NCI-H2107 treated with DMSO at 0.1 percent for 48 hours (cell line): ENCODE data around the gene GLDC.
A peak's percentile ranks its signal among the peaks of the same experiment; 100 is the strongest.
"Not testable (repeated sequence)": the region's sequence is repeated elsewhere in the genome, so short reads cannot be mapped to it uniquely, and the experiment has no call there.

Experiments
- DNase-seq: peaks from one replicate; lab custom pipeline; 2025; ENCODE audit not compliant: unreplicated experiment; lab: John Stamatoyannopoulos, UW

Gene GLDC

GRCh38 chr9:6575324-6576034 is 70.0 kb downstream of the GLDC start:
- no peak for DNase-seq

DNA sequence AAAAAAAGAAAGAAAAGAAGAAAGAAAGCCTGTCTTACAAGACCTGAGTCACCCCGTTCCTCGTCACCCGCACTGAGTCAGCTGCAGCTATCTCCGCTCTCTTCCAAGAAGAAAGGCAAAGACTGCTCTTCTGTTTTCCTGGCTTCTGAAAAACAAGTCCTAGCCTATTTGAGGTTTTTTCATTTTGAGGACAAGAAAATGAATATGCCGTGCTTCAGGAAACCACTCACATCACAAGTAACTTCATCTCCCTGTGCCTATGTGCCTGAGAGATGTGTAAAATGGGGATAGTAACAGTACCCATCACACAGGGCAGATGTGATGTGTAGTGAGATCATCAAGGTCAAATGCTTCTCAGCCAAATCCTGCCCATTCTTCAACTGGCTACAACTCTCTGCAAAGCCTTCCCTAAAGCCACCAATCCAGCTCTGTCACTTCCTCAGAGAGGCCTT is 78.4 kb downstream of the GLDC start:
- no peak for DNase-seq

- DNase-seq, result no peak
Measured at GRCh38 chr9:6566409-6567139, 79.0 kb downstream of the GLDC start.

DNA sequence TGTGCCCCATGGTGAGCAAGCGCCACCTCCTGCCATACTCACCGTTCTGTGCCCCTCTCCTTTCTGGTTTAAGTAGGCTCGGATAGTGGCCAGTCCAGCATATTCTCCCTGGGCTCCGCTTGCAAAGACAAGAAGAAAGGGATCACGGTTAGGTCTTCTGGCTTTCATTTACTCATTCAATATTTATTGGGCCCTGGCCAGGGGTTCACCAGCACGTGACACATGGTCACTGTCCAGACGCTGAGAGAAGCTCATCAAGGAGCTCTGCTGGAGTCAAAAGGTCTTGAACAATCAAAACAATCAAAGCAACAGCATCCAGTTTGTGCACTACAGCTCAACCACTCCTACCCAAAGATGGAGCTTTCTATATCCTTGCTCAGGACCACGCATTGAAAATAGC is 80.2 kb downstream of the GLDC start:
- no peak for DNase-seq

GRCh38 chr9:6564868-6565267 is 80.7 kb downstream of the GLDC start:
- no peak for DNase-seq

- DNase-seq, result no peak
Measured at GRCh38 chr9:6564360-6564759, 81.2 kb downstream of the GLDC start.

DNA sequence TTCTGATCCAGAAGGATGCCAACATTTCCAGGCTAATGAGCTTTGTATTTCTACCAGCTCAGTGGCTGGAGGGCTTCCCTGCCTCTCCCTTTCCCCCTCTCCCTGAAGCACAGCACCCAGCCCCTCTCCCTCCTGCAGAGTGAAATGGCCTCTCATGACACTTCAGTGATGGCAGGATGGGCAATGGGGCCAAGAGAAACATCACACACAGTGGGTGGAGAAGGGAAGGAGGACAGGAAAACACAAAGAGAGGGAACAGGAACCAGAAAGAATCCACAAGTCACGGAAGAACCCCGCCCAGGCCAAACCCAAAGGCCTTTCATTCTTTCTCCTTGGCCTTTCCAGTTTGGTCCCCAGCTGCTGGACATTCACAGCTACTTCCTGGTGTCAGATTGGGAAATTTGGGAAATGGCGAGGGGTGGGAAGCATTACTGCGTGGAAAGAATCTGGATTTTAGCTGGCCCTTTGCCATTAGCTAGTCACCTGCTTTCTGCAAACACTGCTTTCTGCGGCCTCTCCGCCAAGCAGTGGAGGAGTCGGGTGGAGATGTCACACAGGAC is 82.6 kb downstream of the GLDC start:
- no peak for DNase-seq

DNA sequence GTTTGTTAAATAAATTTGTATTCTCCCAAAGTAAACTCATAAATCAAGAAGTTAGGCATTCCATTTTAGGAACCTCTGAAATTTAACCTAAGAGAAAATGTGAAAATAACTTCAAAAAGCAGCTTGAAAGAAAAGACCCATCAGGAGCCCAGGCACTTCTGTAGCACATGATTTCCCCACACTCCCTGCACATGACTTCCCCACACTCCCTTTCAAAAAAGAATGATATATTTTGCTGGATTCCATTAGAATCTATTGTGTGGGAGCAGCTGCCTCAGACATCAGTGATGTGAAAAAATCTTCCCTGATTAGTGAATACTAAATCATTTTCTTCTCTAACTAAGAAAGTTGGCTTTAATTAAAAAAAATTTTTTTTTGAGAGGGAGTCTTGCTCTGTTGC is 83.3 kb downstream of the GLDC start:
- no peak for DNase-seq

- no peak for DNase-seq
Measured at GRCh38 chr9:6557883-6558616, 87.5 kb downstream of the GLDC start.

GRCh38 chr9:6553866-6554265 is 91.7 kb downstream of the GLDC start:
- DNase-seq, result no peak

- DNase-seq, result no peak
Measured at GRCh38 chr9:6552498-6553121, 92.9 kb downstream of the GLDC start.

DNA sequence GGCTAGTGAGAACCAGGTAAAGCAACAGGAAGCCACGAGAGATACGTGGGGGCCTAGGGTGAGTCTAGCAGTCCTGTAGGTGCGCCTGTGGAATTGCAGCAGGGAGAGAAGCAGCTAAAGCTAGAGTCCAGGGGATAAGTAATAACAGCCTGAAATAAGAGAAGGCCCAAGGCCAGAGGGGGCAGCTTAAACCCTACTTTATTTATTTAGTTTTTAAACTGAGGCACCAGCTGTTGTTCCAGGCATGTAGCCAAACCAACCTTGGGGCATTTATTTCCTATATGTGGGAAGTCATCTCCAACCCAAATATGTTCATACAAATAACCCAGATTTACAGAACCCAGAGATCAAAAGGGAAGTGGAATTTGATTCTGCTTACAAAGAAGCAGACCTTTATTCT is 93.5 kb downstream of the GLDC start:
- DNase-seq, result peak; percentile 30

DNA sequence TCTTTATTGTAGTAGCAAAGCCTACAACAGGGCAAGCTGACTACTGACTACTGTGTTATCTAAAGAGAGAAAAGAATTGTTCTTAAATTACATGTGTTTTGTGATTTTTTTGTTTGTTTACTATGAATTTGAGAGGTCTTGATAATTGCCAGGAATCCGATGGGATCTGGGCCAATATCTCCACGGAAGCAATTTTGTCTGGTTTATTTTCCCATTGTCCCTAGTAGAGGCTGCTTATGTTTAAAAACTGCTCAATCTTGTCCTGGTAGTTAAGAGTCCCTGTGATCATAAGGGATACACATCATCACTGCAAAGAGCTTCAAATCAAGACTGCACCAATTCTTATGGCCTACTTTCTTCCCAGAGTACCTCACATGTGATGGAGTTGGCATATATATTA is 94.4 kb downstream of the GLDC start:
- DNase-seq, result no peak

DNA sequence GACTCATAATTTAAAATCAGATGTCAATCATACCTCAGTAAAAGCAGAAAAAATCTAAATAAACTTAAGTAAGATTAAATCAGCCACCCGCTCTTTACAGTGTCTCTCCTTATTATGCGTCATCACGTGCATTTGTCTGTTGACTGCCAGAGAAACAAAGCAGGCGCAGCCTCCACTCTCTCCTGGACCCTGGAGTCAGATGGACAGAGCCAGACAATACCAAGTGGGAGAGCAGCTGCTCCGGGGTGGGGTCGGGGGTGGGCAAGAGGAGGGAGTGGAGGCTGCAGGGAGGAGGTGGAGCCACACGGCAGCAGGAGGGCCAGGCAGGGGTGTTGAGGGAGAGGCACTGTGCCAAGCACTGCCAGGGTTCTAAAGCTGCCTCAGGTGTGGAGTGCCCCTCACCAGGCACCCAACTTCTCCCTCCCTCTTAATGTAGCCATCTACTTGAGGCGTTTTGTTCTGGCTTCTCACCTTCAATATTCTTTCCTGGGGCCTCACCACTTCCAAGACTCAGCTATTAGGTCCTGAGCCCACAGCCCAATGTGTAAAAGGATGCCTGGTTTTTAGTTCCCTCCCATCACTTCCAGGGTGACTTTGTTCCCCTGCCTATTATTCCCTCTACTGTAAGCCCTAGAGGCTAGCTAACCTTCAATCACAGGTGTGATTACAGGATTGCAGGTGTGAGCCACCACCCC is 96.3 kb downstream of the GLDC start:
- DNase-seq, result peak; percentile 47

- DNase-seq, result no peak
Measured at GRCh38 chr9:6545017-6545691, 100.4 kb downstream of the GLDC start.

DNA sequence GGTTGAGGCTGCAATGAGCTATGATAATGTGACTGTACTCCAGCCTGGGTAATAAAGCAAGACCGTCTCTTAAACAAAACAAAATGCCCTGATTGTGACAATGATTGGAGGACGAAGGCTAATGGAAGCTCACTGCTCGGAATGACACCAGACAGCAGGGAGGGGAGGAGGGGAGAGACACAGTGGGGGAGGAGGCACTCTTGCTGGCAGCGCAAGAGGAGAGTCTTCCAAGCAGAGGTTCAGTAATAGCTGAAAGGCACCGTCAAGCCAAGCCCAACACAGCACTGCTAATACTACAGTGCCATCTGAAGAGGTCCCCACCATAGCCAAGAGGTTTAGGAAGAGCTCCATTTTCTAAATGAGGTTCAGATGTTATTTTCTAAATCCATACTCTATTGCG is 102.3 kb downstream of the GLDC start:
- no peak for DNase-seq

DNA sequence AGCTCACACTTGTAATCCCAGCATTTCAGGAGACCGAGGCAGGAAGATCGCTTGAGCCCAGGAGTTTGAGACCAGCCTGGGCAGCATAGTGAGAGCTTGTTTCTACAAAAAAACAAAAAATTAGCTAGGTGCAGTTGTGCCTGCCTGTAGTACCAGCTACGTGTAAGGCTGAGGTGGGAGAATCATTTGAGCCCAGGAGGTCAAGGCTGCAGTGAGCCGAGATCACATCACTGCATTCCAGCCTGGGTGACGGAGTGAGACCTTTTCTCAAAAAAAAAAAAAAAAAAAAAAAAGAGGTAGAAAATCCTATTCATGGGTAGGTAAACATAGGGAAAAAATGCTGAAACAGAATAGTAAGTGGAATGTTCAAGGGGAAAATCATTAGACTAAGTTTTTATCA is 102.9 kb downstream of the GLDC start:
- not testable (repeated sequence) for DNase-seq

DNA sequence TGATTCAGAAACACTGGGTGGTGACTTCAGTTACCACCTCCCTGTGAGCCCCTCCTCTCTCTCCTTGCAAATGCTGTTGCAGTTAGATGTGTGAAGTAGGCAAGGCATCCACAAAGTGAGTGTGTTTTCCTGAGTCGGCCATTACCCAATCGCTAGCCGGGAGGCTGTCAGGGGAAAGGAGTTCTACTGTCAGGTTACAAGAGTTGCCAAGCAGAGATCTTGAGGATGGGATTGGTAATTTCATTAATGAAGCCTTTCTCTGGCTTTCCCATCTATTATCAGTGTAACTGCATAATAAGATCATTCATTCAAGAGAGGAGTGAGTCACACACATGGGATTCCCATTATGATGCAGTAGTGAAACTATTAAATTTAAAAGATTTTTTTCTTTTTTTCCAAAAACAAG is 106.9 kb downstream of the GLDC start:
- no peak for DNase-seq

DNA sequence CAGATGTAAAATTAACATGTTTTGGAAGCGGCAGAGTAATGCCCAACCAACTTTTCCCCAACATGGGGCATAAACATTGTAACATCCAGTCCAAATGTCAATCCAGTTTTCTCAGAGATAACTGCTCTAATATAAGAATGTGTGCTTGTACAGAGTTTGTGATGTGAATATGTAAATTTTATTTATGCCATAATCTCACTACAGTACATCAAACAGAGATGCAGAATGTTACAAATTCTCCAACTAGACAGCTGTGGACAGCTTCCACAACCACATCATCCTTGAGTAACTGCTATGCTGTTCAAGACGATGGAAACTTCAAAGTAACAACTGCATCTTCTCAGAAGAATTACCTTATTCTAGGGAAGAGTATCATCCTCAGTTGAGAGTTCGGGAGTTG is 109.9 kb downstream of the GLDC start:
- DNase-seq, result no peak
